Erythroblast (primary cell): Measurements from ENCODE around the gene CYB5D1.

Experiments
- GATA1 ChIP-seq: IDR thresholded peaks from 2 replicates; pipeline ENCODE4 v1.6.1; 2011; ENCODE audit warnings: low read depth, mild to moderate bottlenecking, control low read depth, low read length, moderate library complexity
- POLR2A ChIP-seq: IDR thresholded peaks from 2 replicates; pipeline ENCODE4 v1.6.1; 2011; ENCODE audit warnings: mild to moderate bottlenecking, low read length

DNA sequence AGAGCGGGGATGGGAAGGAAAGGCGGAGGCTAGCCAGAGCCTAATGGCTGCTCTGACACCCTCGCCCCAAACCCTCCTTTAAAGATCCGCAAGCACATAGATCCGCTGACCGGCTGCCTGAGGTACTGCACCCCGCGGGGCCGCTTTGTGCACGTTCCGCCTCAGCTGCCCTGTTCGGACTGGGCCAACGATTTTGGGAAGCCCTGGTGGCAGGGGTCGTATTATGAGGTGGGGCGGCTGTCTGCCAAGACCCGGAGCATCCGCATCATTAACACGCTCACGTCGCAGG is 663 bp downstream of the CYB5D1 start:
- TF ChIP-seq POLR2A = no peak
- no peak for TF ChIP-seq GATA1
